Stimulated activated CD4-positive, alpha-beta T cell treated with anti-CD3 and anti-CD28 coated beads, Interleukin-2, amount 100 ng/mL, for 48 hours (primary cell): ENCODE measurements around the gene DSCAML1.

Experiments used
- DNase-seq, 2 donors: peaks; one replicate each; pipeline ENCODE4 v3.0.0-alpha.2; 2020

DSCAML1 gene

GRCh38 chr11:117796872-117797529 is at the start of gene DSCAML1:
TSS of gene DSCAML1 (minus strand) at chr11:117797216. CDS start at chr11:117797079, 137 bp downstream.
- DNase-seq, result peak in 1 of 2 donors; percentile 36

GRCh38 chr11:117843666-117844484 is 46.9 kb upstream of the DSCAML1 start:
- peak; percentile 88 to 90 for DNase-seq

GRCh38 chr11:117842131-117842941 is 45.3 kb upstream of the DSCAML1 start:
- no peak for DNase-seq

- DNase-seq, result no peak
Measured at GRCh38 chr11:117841551-117842031, 44.6 kb upstream of the DSCAML1 start.

- no peak for DNase-seq
Measured at GRCh38 chr11:117840881-117841550, 44.0 kb upstream of the DSCAML1 start.

- DNase-seq, result no peak
Measured at GRCh38 chr11:117839936-117840813, 43.2 kb upstream of the DSCAML1 start.

GRCh38 chr11:117839380-117839881 is 42.4 kb upstream of the DSCAML1 start:
- no peak for DNase-seq

- no peak for DNase-seq
Measured at GRCh38 chr11:117838901-117839300, 41.9 kb upstream of the DSCAML1 start.

- no peak for DNase-seq
Measured at GRCh38 chr11:117837791-117838190, 40.8 kb upstream of the DSCAML1 start.

GRCh38 chr11:117837070-117837776 is 40.2 kb upstream of the DSCAML1 start:
- DNase-seq, result no peak

- no peak for DNase-seq
Measured at GRCh38 chr11:117836077-117836960, 39.3 kb upstream of the DSCAML1 start.

- no peak for DNase-seq
Measured at GRCh38 chr11:117835576-117835975, 38.6 kb upstream of the DSCAML1 start.

- DNase-seq, result no peak
Measured at GRCh38 chr11:117834838-117835443, 37.9 kb upstream of the DSCAML1 start.

GRCh38 chr11:117834068-117834810 is 37.2 kb upstream of the DSCAML1 start:
- DNase-seq, result no peak

- no peak for DNase-seq
Measured at GRCh38 chr11:117833401-117833891, 36.4 kb upstream of the DSCAML1 start.

- DNase-seq, result no peak
Measured at GRCh38 chr11:117832511-117832910, 35.5 kb upstream of the DSCAML1 start.

- DNase-seq, result no peak
Measured at GRCh38 chr11:117831661-117832415, 34.8 kb upstream of the DSCAML1 start.
